Effector memory CD8-positive, alpha-beta T cell (primary cell): ENCODE results near the gene PIGZ.
"Not testable (repeated sequence)": the region's sequence is repeated elsewhere in the genome, so short reads cannot be mapped to it uniquely, and the experiment has no call there.

Experiments
- ATAC-seq: fragments of 150-1000 bp; cut with Tn5 transposase; replicated peaks from 2 replicates; pipeline ENCODE4 v1.10.0; 2021; ENCODE audit warnings: mild to moderate bottlenecking, moderate library complexity
- DNase-seq, 3 experiments: peaks; one replicate each; pipeline ENCODE4 v3.0.0; 2021
- H3K27ac Mint-ChIP-seq, 2 donors: one replicate each; pipeline ENCODE4 v1.8.0; 2022; ENCODE audit warnings: mild to moderate bottlenecking in 2 of 2, mixed read lengths in 2 of 2, moderate library complexity in 2 of 2
- H3K27me3 Mint-ChIP-seq, 2 donors: one replicate each; pipeline ENCODE4 v1.8.0; 2022; ENCODE audit warnings: mixed read lengths in 2 of 2
- H3K36me3 Mint-ChIP-seq: one replicate; pipeline ENCODE4 v1.8.0; 2022; ENCODE audit warnings: mild to moderate bottlenecking, moderate library complexity, mixed read lengths; ENCODE audit not compliant: insufficient read depth
- H3K4me1 Mint-ChIP-seq, 2 donors: one replicate each; pipeline ENCODE4 v1.8.0; 2022; ENCODE audit warnings: low read depth in 2 of 2, mixed read lengths in 2 of 2
- H3K4me3 Mint-ChIP-seq, 2 donors: one replicate each; pipeline ENCODE4 v1.8.0; 2022; ENCODE audit warnings: mild to moderate bottlenecking in 2 of 2, mixed read lengths in 2 of 2, moderate library complexity in 2 of 2
- H3K9me3 Mint-ChIP-seq, 2 donors: one replicate each; pipeline ENCODE4 v1.8.0; 2022; ENCODE audit warnings: mixed read lengths in 2 of 2

Gene PIGZ

DNA sequence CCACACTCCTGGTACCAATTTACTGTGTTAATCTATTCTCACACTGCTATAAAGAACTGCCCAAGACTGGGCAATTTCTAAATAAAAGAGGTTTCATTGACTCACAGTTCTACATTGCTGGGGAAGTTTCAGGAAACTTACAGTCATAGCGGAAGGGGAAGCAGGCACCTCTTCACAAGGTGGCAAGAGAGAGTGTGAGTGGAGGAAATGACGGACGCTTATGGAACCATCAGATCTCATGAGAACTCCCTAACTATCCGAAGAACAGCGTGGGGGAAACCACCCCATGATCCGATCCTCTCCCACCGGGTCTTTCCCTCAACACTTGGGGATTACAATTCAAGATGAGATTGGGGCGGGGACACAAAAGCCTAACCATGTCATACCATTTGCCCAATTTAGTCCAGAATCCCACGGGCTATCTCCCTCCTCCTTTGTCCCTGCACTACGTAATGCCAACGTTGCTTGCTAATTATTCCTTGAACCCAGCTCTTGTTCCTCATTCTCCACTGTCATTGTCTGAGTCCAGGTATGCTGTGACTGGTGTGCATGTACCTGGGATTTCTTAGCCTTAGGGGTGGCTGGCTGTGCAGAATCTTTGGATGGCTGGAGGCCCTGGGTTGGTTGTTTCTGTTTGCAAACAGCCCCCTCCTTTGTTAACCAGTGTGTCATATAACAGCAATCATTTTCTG, 3.4 kb downstream of the PIGZ start:
- ATAC-seq = no peak
- no peaks in the 10 kb centered on the region for H3K9me3 Mint-ChIP-seq
- DNase-seq = no peak
- H3K4me3 Mint-ChIP-seq = no peak overlapping the region
- peaks cover 3 to 7% of the 10 kb centered on the region in 2 donors for H3K4me1 Mint-ChIP-seq
- H3K27ac Mint-ChIP-seq = no peak overlapping the region
- no peaks in the 10 kb centered on the region for H3K36me3 Mint-ChIP-seq
- no peaks in the 10 kb centered on the region for H3K27me3 Mint-ChIP-seq

GRCh38 chr3:196963631-196963953, 5.0 kb downstream of the PIGZ start:
- Mint-ChIP-seq H3K27me3 (no peaks in the 10 kb centered on the region), H3K27ac (no peak overlapping the region), H3K4me3 (no peak overlapping the region), H3K4me1 (peaks cover 0 to 3% of the 10 kb centered on the region in 2 donors), H3K36me3 (no peaks in the 10 kb centered on the region), H3K9me3 (no peaks in the 10 kb centered on the region)
- DNase-seq (no peak), ATAC-seq (no peak)

DNA sequence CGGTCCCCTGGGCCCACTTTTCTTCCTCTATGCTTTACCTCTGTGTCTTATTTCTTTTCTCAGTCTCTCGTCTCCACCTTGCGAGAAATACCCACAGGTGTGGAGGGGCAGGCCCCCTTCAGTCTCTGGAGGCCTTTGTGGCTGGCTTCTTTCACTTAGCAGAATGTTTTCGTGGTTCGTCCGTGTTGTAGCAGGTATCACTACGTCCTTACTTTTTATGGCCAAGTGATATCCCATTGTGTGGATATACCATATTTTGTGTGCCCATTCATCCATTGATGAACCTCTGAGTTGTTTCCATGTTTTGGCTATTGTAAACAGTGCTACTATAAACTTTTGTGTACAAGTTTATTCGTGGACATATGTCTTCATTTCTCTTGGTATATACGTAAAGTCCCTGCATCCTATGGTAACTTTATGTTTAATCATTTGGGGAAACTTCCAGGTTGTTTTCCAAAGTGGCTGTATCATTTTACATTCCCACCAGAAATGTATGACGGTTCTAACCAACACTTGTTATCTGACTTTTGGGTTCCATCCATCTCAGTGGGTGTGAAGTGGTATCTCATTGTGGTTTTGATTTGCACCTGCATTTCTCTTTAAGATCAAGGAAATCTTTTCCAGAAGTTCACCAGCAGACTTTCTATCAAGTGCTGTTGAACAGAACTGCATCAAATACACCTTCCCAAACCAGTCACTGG, 5.6 kb downstream of the PIGZ start:
- DNase-seq = no peak
- no peak overlapping the region for H3K27ac Mint-ChIP-seq
- no peak for ATAC-seq
- no peaks in the 10 kb centered on the region for H3K27me3 Mint-ChIP-seq
- H3K9me3 Mint-ChIP-seq = no peaks in the 10 kb centered on the region
- no peak overlapping the region for H3K4me3 Mint-ChIP-seq
- peaks cover 0 to 1% of the 10 kb centered on the region in 2 donors for H3K4me1 Mint-ChIP-seq
- H3K36me3 Mint-ChIP-seq = no peaks in the 10 kb centered on the region

DNA sequence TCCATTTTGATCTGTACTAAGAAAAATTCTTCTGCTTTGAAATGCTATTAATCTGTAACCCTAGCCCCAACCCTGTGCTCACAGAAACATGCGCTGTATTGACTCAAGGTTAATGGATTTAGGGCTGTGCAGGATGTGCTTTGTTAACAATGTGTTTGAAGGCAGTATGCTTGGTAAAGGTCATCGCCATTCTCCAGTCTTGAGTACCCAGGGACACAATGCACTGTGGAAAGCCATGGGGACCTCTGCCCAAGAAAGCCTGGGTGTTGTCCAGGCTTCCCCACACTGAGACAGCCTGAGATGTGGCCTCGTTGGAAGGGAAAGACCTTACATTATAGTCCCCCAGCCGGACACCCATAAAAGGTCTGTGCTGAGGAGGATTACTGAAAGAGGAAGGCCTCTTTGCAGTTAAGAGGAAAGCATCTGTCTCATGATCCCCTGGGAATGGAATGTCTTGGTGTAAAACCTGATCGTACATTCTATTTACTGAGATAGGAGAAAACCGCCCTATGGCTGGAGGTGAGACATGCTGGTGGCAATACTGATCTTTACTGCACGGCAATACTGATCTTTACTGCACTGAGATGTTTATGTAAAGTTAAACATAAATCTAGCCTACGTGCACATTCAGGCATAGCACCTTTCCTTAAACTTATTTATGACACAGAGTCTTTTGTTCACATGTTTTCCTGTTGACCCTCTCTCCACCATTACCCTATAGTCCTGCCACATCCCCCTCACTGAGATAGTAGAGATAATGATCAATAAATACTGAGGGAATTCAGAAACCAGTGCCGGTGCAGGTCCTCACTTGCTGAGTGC, 6.3 kb downstream of the PIGZ start:
- ATAC-seq = no peak
- H3K27me3 Mint-ChIP-seq = no peaks in the 10 kb centered on the region
- H3K4me1 Mint-ChIP-seq = no peaks in the 10 kb centered on the region

DNA sequence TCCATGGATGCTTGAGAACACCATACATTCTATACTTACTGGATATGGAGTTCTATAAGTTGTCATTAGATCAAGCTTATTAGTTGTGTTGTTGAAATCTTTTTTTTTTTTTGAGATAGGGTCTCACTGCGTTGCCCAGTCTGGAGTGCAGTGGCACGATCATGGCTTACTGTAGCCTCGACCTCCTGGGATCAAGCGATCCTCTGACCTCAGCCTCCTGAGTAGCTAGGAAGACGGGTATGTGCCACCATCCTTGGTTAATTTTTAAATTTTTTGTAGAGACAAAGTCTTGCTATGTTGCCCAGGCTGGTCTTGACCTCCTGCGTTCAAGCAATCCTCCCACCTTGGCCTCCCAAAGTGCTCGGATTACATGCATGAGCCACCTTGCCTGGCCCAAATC, 13.8 kb downstream of the PIGZ start:
- Mint-ChIP-seq H3K9me3 (no peaks in the 10 kb centered on the region), H3K36me3 (no peaks in the 10 kb centered on the region), H3K4me3 (no peak overlapping the region), H3K4me1 (no peaks in the 10 kb centered on the region), H3K27ac (peak overlapping the region in 1 of 2 donors; percentile 9), H3K27me3 (peaks cover 0 to 4% of the 10 kb centered on the region in 2 donors)
- no peak for ATAC-seq
- no peak for DNase-seq

More for the DNA sequence above, 6.3 kb downstream of the PIGZ start:
- no peaks in the 10 kb centered on the region for H3K36me3 Mint-ChIP-seq
- no peak overlapping the region for H3K27ac Mint-ChIP-seq
- DNase-seq = no peak
- no peak overlapping the region for H3K4me3 Mint-ChIP-seq
- H3K9me3 Mint-ChIP-seq = no peaks in the 10 kb centered on the region

GRCh38 chr3:196951371-196951770, 17.3 kb downstream of the PIGZ start:
- Mint-ChIP-seq H3K27me3 (peaks cover 0 to 4% of the 10 kb centered on the region in 2 donors), H3K27ac (no peak overlapping the region), H3K9me3 (no peaks in the 10 kb centered on the region), H3K4me3 (no peak overlapping the region), H3K4me1 (no peaks in the 10 kb centered on the region), H3K36me3 (no peaks in the 10 kb centered on the region)
- no peak for ATAC-seq
- no peak for DNase-seq

DNA sequence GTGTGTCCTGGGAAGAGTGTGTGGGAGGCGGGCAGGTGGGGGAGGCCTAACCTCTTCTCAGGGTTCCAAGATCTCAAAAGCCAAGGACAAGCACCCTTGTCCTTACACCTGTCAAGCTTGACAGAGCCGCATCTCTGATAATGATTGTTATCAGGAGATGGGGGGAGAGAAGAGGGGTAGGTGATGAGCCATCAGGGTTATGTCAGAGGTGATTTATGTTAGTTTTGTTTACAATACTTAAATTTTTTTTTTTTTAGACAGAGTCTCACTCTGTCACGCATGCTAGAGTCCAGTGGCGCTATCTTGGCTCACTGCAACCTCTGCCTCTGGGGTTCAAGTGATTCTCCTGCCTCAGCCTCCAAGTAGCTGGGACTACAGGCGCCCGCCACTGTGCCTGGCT, 18.9 kb downstream of the PIGZ start:
- Mint-ChIP-seq H3K4me3 (no peak overlapping the region), H3K27ac (peak overlapping the region in 1 of 2 donors; percentile 17), H3K4me1 (peaks cover 2% of the 10 kb centered on the region in 2 donors), H3K36me3 (peaks cover 4% of the 10 kb centered on the region), H3K27me3 (peaks cover 0 to 4% of the 10 kb centered on the region in 2 donors), H3K9me3 (no peaks in the 10 kb centered on the region)
- ATAC-seq = no peak
- DNase-seq = no peak

DNA sequence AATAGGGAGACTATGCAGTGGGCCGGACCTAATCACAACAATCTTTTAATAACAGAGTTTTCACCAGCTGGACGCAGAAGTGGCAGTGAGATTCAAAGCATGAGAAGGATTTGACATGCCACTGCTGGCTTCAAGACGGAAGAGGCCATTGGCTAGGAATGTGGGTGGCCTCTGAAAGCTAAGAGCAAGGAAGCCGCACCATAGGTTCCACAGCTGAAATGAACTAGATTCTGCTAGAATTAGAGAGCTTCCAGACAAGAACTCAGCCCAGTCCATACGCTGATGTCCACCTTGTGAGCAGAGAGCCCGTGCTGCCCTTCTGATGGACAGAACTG, 19.4 kb downstream of the PIGZ start:
- H3K9me3 Mint-ChIP-seq = no peaks in the 10 kb centered on the region
- ATAC-seq = no peak
- no peak overlapping the region for H3K4me3 Mint-ChIP-seq
- peaks cover 4 to 7% of the 10 kb centered on the region in 2 donors for H3K4me1 Mint-ChIP-seq
- no peak for DNase-seq
- H3K36me3 Mint-ChIP-seq = peaks cover 7% of the 10 kb centered on the region
- no peaks in the 10 kb centered on the region for H3K27me3 Mint-ChIP-seq
- H3K27ac Mint-ChIP-seq = peak overlapping the region in 1 of 2 donors; percentile 17

GRCh38 chr3:196948442-196949284, 20.0 kb downstream of the PIGZ start:
- no peak overlapping the region for H3K27ac Mint-ChIP-seq
- ATAC-seq = no peak
- H3K9me3 Mint-ChIP-seq = no peaks in the 10 kb centered on the region
- peaks cover 5 to 10% of the 10 kb centered on the region in 2 donors for H3K4me1 Mint-ChIP-seq
- DNase-seq = no peak
- no peaks in the 10 kb centered on the region for H3K27me3 Mint-ChIP-seq
- peaks cover 9% of the 10 kb centered on the region for H3K36me3 Mint-ChIP-seq
- no peak overlapping the region for H3K4me3 Mint-ChIP-seq

DNA sequence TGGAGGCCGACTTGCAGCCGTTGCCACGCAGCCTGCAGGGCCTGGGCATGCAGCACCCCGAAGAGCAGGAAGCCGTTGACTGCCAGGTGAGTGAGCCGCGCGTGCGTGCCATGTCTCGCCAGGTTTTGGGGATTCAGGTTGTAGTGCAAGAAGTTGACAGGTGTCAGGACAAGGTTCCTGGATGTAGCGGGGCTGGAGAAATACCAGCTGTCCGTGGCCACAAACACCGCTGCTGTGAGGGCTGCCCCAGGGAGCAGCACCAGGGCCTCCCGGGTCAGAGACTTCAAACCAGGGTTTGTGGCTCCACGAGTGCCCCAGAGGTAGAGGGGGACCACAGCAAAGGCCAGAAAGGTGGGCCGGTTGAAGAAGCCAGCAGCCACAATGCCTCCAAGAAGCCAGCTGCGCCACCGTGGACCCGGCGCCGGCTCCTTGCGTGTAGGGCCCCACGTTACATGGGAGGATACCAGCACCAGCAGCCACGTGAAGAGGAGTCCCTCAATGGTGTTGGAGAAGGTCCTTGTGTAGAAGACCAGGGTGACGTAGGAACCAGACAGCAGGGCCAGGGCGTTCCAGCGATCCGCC, 20.7 kb downstream of the PIGZ start:
- DNase-seq (no peak), ATAC-seq (no peak)
- Mint-ChIP-seq H3K4me3 (no peak overlapping the region), H3K27me3 (no peaks in the 10 kb centered on the region), H3K36me3 (peaks cover 16% of the 10 kb centered on the region), H3K9me3 (no peaks in the 10 kb centered on the region), H3K4me1 (peaks cover 12 to 17% of the 10 kb centered on the region in 2 donors), H3K27ac (peak overlapping the region in 1 of 2 donors; percentile 32)

DNA sequence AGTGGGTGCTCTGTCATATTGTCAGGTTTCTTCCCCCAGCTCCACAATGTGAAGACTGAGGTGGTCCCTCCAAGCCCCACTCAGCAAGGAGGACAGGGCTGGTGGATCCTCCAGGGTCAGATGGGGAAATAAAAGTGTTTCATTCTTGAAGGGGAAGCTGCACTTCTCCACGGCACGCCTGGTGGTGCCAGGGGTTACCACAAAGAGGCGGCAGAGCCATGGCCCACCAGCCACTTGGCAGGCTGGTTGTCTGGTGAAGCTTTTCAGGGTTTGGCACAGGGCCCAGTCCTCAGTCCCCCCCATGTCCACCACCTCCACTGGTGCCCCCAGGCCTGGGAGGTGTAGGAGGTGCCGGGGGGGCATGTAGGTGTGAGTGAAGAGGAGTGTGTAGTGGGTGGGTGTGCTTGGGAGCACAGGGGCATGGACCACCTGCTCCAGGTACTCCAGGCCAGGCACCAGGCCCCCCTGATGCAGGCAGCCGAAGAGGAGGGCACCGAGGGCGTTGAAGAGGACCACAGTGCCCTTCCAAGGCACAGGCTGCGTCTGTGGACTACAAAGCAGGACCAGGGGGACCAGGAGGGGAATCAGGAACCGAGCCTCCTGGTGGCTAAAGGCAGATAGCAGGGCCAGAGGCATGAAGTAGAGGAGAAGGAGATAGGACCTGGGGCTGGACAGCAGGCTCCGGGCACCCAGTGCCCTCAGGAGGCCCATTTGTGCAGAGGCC, 21.3 kb downstream of the PIGZ start:
- no peak overlapping the region for H3K4me3 Mint-ChIP-seq
- ATAC-seq (no peak), DNase-seq (no peak)
- no peaks in the 10 kb centered on the region for H3K9me3 Mint-ChIP-seq
- peak overlapping the region in 1 of 2 donors; percentile 32 for H3K27ac Mint-ChIP-seq
- H3K27me3 Mint-ChIP-seq = no peaks in the 10 kb centered on the region
- peaks cover 14 to 18% of the 10 kb centered on the region in 2 donors for H3K4me1 Mint-ChIP-seq
- H3K36me3 Mint-ChIP-seq = peaks cover 21% of the 10 kb centered on the region

DNA sequence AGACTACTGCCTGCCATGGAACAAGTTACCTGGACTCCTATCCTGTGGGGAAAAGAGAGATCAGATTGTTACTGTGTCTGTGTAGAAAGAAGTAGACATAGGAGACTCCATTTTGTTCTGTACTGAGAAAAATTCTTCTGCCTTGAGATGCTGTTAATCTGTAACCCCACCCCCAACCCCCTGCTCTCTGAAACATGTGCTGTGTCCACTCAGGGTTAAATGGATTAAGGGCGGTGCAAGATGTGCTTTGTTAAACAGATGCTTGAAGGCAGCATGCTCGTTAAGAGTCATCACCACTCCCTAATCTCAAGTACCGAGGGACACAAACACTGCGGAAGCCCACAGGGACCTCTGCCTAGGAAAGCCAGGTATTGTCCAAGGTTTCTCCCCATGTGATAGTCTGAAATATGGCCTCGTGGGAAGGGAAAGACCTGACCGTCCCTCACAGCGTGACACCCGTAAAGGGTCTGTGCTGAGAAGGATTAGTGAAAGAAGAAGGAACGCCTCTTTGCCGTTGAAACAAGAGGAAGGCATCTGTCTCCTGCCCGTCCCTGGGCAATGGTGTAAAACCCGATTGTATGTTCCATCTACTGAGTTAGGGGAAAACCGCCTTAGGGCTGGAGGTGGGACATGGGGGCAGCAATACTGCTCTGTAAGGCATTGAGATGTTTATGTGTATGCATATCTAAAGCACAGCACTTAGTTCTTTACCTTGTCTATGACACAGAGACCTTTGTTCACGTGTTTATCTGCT, 24.4 kb downstream of the PIGZ start:
- ATAC-seq, DNase-seq, H3K27me3 Mint-ChIP-seq, H3K9me3 Mint-ChIP-seq: not testable (repeated sequence)
- Mint-ChIP-seq H3K4me3 (peak overlapping the region; percentile 92 to 99), H3K27ac (peak overlapping the region; percentile 99), H3K36me3 (peaks cover 35% of the 10 kb centered on the region), H3K4me1 (peaks cover 35 to 36% of the 10 kb centered on the region in 2 donors)
